NCI-H146 treated with DMSO at 0.1 percent for 48 hours (cell line): ENCODE results near the gene MED9.
A peak's percentile ranks its signal among the peaks of the same experiment; 100 is the strongest.

Experiments
- DNase-seq: peaks from one replicate; lab custom pipeline; 2025; ENCODE audit not compliant: unreplicated experiment; lab: John Stamatoyannopoulos, UW

Gene MED9

GRCh38 chr17:17514993-17515933, 38.5 kb downstream of the MED9 start:
- no peak for DNase-seq

- no peak for DNase-seq
Measured at GRCh38 chr17:17515934-17516930, 39.4 kb downstream of the MED9 start.

GRCh38 chr17:17516941-17517720, 40.3 kb downstream of the MED9 start:
- DNase-seq: no peak

GRCh38 chr17:17518014-17518413, 41.2 kb downstream of the MED9 start:
- no peak for DNase-seq

GRCh38 chr17:17518951-17519350, 42.2 kb downstream of the MED9 start:
- DNase-seq: no peak

GRCh38 chr17:17519886-17520285, 43.1 kb downstream of the MED9 start:
- DNase-seq: no peak

- DNase-seq: no peak
Measured at GRCh38 chr17:17520599-17521232, 43.9 kb downstream of the MED9 start.

- DNase-seq: peak; percentile 66
Measured at GRCh38 chr17:17523001-17523730, 46.4 kb downstream of the MED9 start.

- DNase-seq: no peak
Measured at GRCh38 chr17:17523731-17524490, 47.1 kb downstream of the MED9 start.

- DNase-seq: peak; percentile 72
Measured at GRCh38 chr17:17525311-17525710, 48.5 kb downstream of the MED9 start.

- DNase-seq: no peak
Measured at GRCh38 chr17:17525956-17526355, 49.2 kb downstream of the MED9 start.

GRCh38 chr17:17526369-17526768, 49.6 kb downstream of the MED9 start:
- no peak for DNase-seq

GRCh38 chr17:17527534-17527933, 50.7 kb downstream of the MED9 start:
- no peak for DNase-seq

- DNase-seq: no peak
Measured at GRCh38 chr17:17527956-17528500, 51.2 kb downstream of the MED9 start.

GRCh38 chr17:17528696-17529652, 52.2 kb downstream of the MED9 start:
- DNase-seq: no peak

GRCh38 chr17:17531156-17531555, 54.4 kb downstream of the MED9 start:
- no peak for DNase-seq

- no peak for DNase-seq
Measured at GRCh38 chr17:17532991-17533390, 56.2 kb downstream of the MED9 start.
